Testis (tissue), 3 donors: Measurements from ENCODE around the gene RNU1-3. TPM values are rescaled to one million over a fixed set of nuclear protein-coding genes. Genes with fewer than 3 reads are reported as not detected.
"Not testable (repeated sequence)": the region's sequence is repeated elsewhere in the genome, so short reads cannot be mapped to it uniquely, and the experiment has no call there.

ENCODE experiments used
- DNase-seq: peaks from one replicate; pipeline ENCODE4 v3.0.0-alpha.2; 2019
- H3K27ac ChIP-seq, 2 donors: fragments of 200-600 bp; sonication (generic); one replicate each; pipeline ENCODE4 v1.5.1; 2019
- H3K27me3 ChIP-seq: fragments of 200-600 bp; sonication (generic); one replicate; pipeline ENCODE4 v1.5.1; 2019
- H3K36me3 ChIP-seq: fragments of 200-600 bp; sonication (generic); one replicate; pipeline ENCODE4 v1.5.1; 2017; ENCODE audit warnings: low read depth; ENCODE audit errors: missing control alignments
- H3K4me1 ChIP-seq: fragments of 200-600 bp; sonication (generic); one replicate; pipeline ENCODE4 v1.5.1; 2019
- H3K4me3 ChIP-seq, 2 donors: fragments of 200-600 bp; sonication (generic); one replicate each; pipeline ENCODE4 v1.5.1; 2017 to 2019
- H3K9me3 ChIP-seq: fragments of 200-600 bp; sonication (generic); one replicate; pipeline ENCODE4 v1.5.1; 2017
- WGBS, 2 donors: methylation state at CpG; one replicate each; pipeline ENCODE4 v1.1.5; 2018; 5-methylcytosine and 5-hydroxymethylcytosine counted together
- intact Hi-C: fragments of 100-400 bp; cut with DNase I; formaldehyde crosslinking; loops from one replicate; pipeline ENCODE4 v1.15.1; 2023; ENCODE audit warnings: low total_unique reads
- polyA plus RNA-seq: library from polyadenylated mRNA; stranded (reverse); fragments of 350-450 nt; fragmentation: Illumina TruSeq; extraction: RNeasy Lipid Tissue Mini Kit (QIAGEN cat#74804); gene quantifications from one replicate; pipeline ENCODE4 v1.2.3, GENCODE V29; 2014; ENCODE audit warnings: low read depth, low replicate concordance; ENCODE audit not compliant: insufficient read depth
- total RNA-seq, 2 donors: library from RNA; depleted of rRNA; stranded (reverse); fragments of >200 nt; gene quantifications; one replicate each; pipeline ENCODE4 v1.2.3, GENCODE V29; 2016

RNU1-3 gene
- total and polyA plus RNA-seq, 3 donors from 2014 or later = under 0.01 to 18.9 (median under 0.01) TPM

- H3K27ac ChIP-seq, H3K9me3 ChIP-seq, intact Hi-C loops, H3K4me3 ChIP-seq, H3K36me3 ChIP-seq, H3K4me1 ChIP-seq, DNase-seq, H3K27me3 ChIP-seq: not testable (repeated sequence)
- 91 to 93% methylated on average over 7 to 9 of the region's 16 CpGs for WGBS, 2 donors
Observed at GRCh38 chr1:16704502-16705100, 37.9 kb upstream of the RNU1-3 start.

- H3K27me3 ChIP-seq, H3K9me3 ChIP-seq, H3K4me1 ChIP-seq, intact Hi-C loops, DNase-seq, H3K27ac ChIP-seq, H3K4me3 ChIP-seq, H3K36me3 ChIP-seq: not testable (repeated sequence)
- 72 to 73% methylated on average over 4 of the region's 13 CpGs for WGBS, 2 donors
Observed at GRCh38 chr1:16704076-16704475, 37.3 kb upstream of the RNU1-3 start.

DNA sequence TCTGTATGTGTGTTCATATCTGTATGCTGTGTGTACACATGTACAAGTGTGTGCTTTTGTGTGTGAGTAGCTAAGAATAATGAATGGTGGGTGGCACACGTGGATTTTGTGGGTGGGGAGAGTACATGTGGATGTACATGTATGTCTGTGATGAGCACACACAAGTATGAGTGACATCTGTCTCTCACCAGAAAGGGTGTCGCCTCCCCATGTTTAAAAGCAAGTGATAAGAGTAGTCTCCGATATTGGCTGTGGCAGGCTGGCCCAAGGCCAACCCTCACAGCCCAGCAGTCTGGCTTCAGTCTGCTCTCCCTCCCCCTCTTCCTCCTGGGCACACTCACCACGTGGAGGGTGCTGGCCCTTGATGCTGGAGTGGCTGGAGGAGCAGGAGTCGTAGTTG is 36.9 kb upstream of the RNU1-3 start:
- H3K9me3 ChIP-seq, H3K27me3 ChIP-seq, H3K4me3 ChIP-seq, H3K4me1 ChIP-seq, H3K27ac ChIP-seq, intact Hi-C loops, H3K36me3 ChIP-seq, DNase-seq: not testable (repeated sequence)
- 43 to 44% methylated on average over 1 to 3 of the region's 5 CpGs for WGBS, 2 donors

DNA sequence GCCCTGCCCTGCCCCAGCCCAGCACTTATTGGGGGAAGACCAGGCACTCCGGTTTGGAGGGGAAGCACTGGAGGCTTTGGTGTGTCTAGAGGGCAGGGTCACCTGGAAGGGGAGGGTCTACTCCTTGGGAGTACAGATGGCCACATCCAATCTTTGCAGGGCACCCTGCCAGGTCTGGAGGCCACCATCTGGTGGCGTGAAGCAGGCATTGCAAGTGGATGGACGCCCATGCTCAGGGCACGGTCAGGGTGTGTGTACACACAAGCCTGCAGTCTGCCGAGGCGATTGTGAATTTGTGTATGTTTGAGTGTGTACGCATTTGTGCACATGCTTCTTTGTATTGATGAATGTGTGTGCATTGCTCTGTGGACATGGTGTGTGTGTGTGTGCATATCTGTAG is 36.4 kb upstream of the RNU1-3 start:
- H3K27ac ChIP-seq, H3K9me3 ChIP-seq, H3K4me3 ChIP-seq, H3K36me3 ChIP-seq, H3K4me1 ChIP-seq, DNase-seq, H3K27me3 ChIP-seq, intact Hi-C loops: not testable (repeated sequence)
- WGBS, 2 donors = 55% methylated on average over 2 of the region's 7 CpGs; no CpG with 5 or more reads in 1 of the 2 donors

- H3K27me3 ChIP-seq, DNase-seq, H3K9me3 ChIP-seq, H3K27ac ChIP-seq, H3K4me3 ChIP-seq, H3K36me3 ChIP-seq, intact Hi-C loops, H3K4me1 ChIP-seq: not testable (repeated sequence)
- WGBS, 2 donors = 80% methylated on average over 1 of the region's 5 CpGs; no CpG with 5 or more reads in 1 of the 2 donors
Observed at GRCh38 chr1:16702280-16702679, 35.5 kb upstream of the RNU1-3 start.

DNA sequence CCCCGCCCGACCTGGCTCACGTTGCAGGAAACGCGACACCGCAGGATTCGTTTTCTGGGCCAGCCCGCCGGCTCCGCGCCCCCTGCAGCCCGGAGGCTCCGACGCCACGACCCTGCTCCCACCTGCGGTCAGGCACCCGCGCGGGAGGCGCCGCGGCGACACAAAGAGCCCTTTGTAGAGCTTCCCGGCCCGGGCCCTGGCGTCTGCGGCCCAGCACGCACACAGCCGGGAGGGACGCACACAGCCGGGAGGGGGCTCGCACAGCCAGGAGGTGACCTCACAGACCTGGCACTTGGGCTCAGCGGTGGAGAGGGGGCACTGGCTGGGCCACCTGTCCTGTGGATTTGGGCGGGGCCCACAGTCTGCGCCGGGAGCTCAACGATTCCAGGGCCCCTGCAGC is 34.4 kb upstream of the RNU1-3 start:
- H3K27ac ChIP-seq, intact Hi-C loops, H3K36me3 ChIP-seq, H3K9me3 ChIP-seq, H3K4me1 ChIP-seq, H3K27me3 ChIP-seq, H3K4me3 ChIP-seq, DNase-seq: not testable (repeated sequence)
- WGBS, 2 donors = no CpG with 5 or more reads among the region's 37 CpGs

- WGBS, 2 donors = 20% methylated on average over 1 of the region's 57 CpGs; no CpG with 5 or more reads in 1 of the 2 donors
- H3K4me1 ChIP-seq, intact Hi-C loops, DNase-seq, H3K27me3 ChIP-seq, H3K36me3 ChIP-seq, H3K9me3 ChIP-seq, H3K4me3 ChIP-seq, H3K27ac ChIP-seq: not testable (repeated sequence)
Observed at GRCh38 chr1:16700138-16700895, 33.6 kb upstream of the RNU1-3 start.

GRCh38 chr1:16699440-16699839 is 32.7 kb upstream of the RNU1-3 start:
- 8 to 31% methylated on average over 8 to 45 of the region's 52 CpGs for WGBS, 2 donors
- DNase-seq, H3K27ac ChIP-seq, H3K27me3 ChIP-seq, H3K4me1 ChIP-seq, H3K9me3 ChIP-seq, H3K4me3 ChIP-seq, intact Hi-C loops, H3K36me3 ChIP-seq: not testable (repeated sequence)

DNA sequence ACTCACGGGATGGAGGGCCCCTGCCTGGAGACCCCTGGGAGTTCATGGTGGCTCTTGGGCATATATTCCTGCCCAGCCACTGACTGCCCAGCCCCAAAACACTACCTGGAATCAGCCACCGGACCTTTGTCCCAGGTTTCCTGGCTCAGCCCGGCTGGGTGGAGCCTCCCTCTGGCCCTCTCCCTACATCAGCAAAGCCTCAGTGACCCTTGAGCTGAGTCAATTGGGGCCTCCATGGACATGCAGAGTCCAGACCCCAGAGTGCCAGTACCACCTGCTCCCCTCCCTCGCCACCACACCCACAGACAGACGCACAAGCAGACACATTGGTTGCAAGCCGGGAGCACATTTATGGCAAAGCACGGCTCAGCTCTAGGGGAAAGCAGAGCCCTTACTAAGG is 30.4 kb upstream of the RNU1-3 start:
- H3K27ac ChIP-seq, H3K27me3 ChIP-seq, DNase-seq, H3K4me1 ChIP-seq, H3K9me3 ChIP-seq, H3K4me3 ChIP-seq, intact Hi-C loops, H3K36me3 ChIP-seq: not testable (repeated sequence)
- WGBS, 2 donors = 89% methylated on average over 3 of the region's 7 CpGs; no CpG with 5 or more reads in 1 of the 2 donors

DNA sequence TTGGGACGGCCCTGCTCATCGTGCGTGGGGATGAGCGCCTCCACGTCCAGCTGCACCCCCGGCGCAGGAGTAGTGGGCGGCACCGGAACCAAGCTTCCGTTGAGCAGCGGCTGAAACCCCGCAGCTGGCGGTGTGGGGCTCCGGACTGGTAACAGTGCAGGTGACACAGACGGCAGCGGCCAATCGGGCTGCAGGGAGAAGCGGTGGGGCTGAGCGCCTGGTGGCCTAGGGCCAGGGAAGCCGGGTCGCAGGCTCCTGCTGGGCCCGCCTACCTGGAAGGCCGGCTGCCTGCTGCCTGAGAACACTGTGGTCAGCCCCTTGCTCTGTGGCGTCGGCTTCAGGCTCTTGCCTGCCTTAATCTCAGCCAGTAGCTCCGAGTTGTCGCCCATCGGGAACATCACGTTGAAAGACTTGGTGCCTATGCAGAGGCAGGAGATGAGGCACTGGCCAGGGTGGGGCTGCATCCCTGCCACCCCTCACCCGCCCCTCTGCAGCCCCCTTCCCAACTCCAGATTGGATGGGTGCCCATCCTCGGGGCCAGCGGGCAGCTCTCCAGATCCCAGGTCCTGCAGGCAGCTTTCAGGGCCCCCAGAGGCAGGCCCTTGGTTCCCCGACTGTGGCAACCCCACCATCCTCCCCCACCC is 29.9 kb upstream of the RNU1-3 start:
- H3K4me3 ChIP-seq, H3K9me3 ChIP-seq, H3K27ac ChIP-seq, H3K4me1 ChIP-seq, intact Hi-C loops, H3K36me3 ChIP-seq, H3K27me3 ChIP-seq, DNase-seq: not testable (repeated sequence)
- 50 to 66% methylated on average over 3 to 30 of the region's 33 CpGs for WGBS, 2 donors

- H3K9me3 ChIP-seq, intact Hi-C loops, H3K27ac ChIP-seq, H3K4me3 ChIP-seq, DNase-seq, H3K36me3 ChIP-seq, H3K4me1 ChIP-seq, H3K27me3 ChIP-seq: not testable (repeated sequence)
- WGBS, 2 donors = 40% methylated on average over 1 of the region's 16 CpGs; no CpG with 5 or more reads in 1 of the 2 donors
Observed at GRCh38 chr1:16694308-16694702, 27.6 kb upstream of the RNU1-3 start.
